Astrocyte (in vitro differentiated cells and primary cell): ENCODE measurements around the gene OAS3. TPM values are rescaled to one million over a fixed set of nuclear protein-coding genes. Genes with fewer than 3 reads are reported as not detected.

ENCODE experiments used
- DNase-seq: peaks from one replicate; pipeline ENCODE4 v3.0.0-alpha.2; 2010; ENCODE audit warnings: low read depth
- FAIRE-seq: peaks from 2 replicates; lab custom pipeline; 2011; peaks lifted over from hg19 to GRCh38; lab: Jason Lieb, UNC
- H2AFZ ChIP-seq: 2 replicates; pipeline ENCODE4 v1.6.0; 2012; ENCODE audit warnings: low read depth, low read length, inconsistent platforms
- H3K27ac ChIP-seq: 2 replicates; pipeline ENCODE4 v1.5.1; 2011; ENCODE audit warnings: low read depth, low read length, inconsistent platforms
- H3K27me3 ChIP-seq: 2 replicates; pipeline ENCODE4 v1.6.0; 2011; ENCODE audit warnings: low read length, inconsistent platforms; ENCODE audit not compliant: insufficient read depth
- H3K36me3 ChIP-seq: 2 replicates; pipeline ENCODE4 v1.5.1; 2011; ENCODE audit warnings: low read length, inconsistent platforms; ENCODE audit not compliant: insufficient read depth
- H3K4me1 ChIP-seq: 2 replicates; pipeline ENCODE4 v1.5.1; 2011; ENCODE audit warnings: low read length, inconsistent platforms; ENCODE audit not compliant: insufficient read depth
- H3K4me2 ChIP-seq: 2 replicates; pipeline ENCODE4 v1.6.0; 2012; ENCODE audit warnings: low read length, inconsistent platforms
- H3K4me3 ChIP-seq: 2 replicates; pipeline ENCODE4 v1.5.1; 2011; ENCODE audit warnings: low read depth, mild to moderate bottlenecking, low read length, inconsistent platforms; ENCODE audit not compliant: insufficient read depth
- H3K79me2 ChIP-seq: 2 replicates; pipeline ENCODE4 v1.6.0; 2012; ENCODE audit warnings: mild to moderate bottlenecking, low read length, inconsistent platforms; ENCODE audit not compliant: insufficient read depth
- H3K9ac ChIP-seq: 2 replicates; pipeline ENCODE4 v1.6.0; 2012; ENCODE audit warnings: mild to moderate bottlenecking, low read length, inconsistent platforms
- H3K9me3 ChIP-seq: 2 replicates; pipeline ENCODE4 v1.5.1; 2012; ENCODE audit warnings: low read depth, mild to moderate bottlenecking, low read length, inconsistent platforms; ENCODE audit not compliant: insufficient read depth
- H4K20me1 ChIP-seq: 2 replicates; pipeline ENCODE4 v1.6.0; 2012; ENCODE audit warnings: low read length, inconsistent platforms; ENCODE audit not compliant: insufficient read depth
- H3K27ac Mint-ChIP-seq: one replicate; pipeline ENCODE4 v1.8.0; 2021; ENCODE audit warnings: mild to moderate bottlenecking, mixed read lengths; ENCODE audit not compliant: unreplicated experiment
- H3K27me3 Mint-ChIP-seq: one replicate; pipeline ENCODE4 v1.8.0; 2021; ENCODE audit warnings: low read depth, mixed read lengths; ENCODE audit not compliant: unreplicated experiment
- H3K36me3 Mint-ChIP-seq: one replicate; pipeline ENCODE4 v1.8.0; 2021; ENCODE audit warnings: low read depth, mixed read lengths; ENCODE audit not compliant: unreplicated experiment
- H3K4me1 Mint-ChIP-seq: one replicate; pipeline ENCODE4 v1.8.0; 2021; ENCODE audit warnings: low read depth, mixed read lengths; ENCODE audit not compliant: unreplicated experiment
- H3K4me3 Mint-ChIP-seq: one replicate; pipeline ENCODE4 v1.8.0; 2021; ENCODE audit warnings: mild to moderate bottlenecking, moderate library complexity, mixed read lengths; ENCODE audit not compliant: unreplicated experiment
- H3K9me3 Mint-ChIP-seq: one replicate; pipeline ENCODE4 v1.8.0; 2021; ENCODE audit warnings: mild to moderate bottlenecking, mixed read lengths; ENCODE audit not compliant: unreplicated experiment
- CTCF ChIP-seq: IDR thresholded peaks from 2 replicates; pipeline ENCODE4 v1.5.1; 2011; ENCODE audit warnings: low read depth, mild to moderate bottlenecking, inconsistent platforms, low read length, moderate library complexity; ENCODE audit not compliant: insufficient read depth
- EZH2 ChIP-seq: IDR thresholded peaks from 2 replicates; pipeline ENCODE4 v1.6.1; 2012; ENCODE audit warnings: mild to moderate bottlenecking, low read length, inconsistent platforms; ENCODE audit not compliant: insufficient read depth
- total RNA-seq: library from RNA; stranded (reverse); gene quantifications from 2 replicates; pipeline ENCODE4 v1.2.1, GENCODE V29; 2021

OAS3 gene
- total RNA-seq, 1 donor from 2014 or later = 33.8 TPM

- no peak overlapping the region for H3K9ac ChIP-seq
Measured at GRCh38 chr12:112961074-112961473, 22.8 kb downstream of the OAS3 start.

GRCh38 chr12:112961536-112961935 lies 23.3 kb downstream of the OAS3 start:
- Histone ChIP-seq H4K20me1 (no peaks in the 10 kb centered on the region), H3K36me3 (no peaks in the 10 kb centered on the region), H3K4me3 (no peak overlapping the region), H3K4me1 (no peaks in the 10 kb centered on the region), H3K9me3 (no peaks in the 10 kb centered on the region), H3K79me2 (no peaks in the 10 kb centered on the region), H3K9ac (no peak overlapping the region), H2AFZ (no peak overlapping the region), H3K4me2 (no peak overlapping the region), H3K27ac (no peak overlapping the region), H3K27me3 (no peaks in the 10 kb centered on the region)
- peaks cover 31% of the 10 kb centered on the region for H3K27me3 Mint-ChIP-seq
- no peak overlapping the region for H3K27ac Mint-ChIP-seq
- TF ChIP-seq EZH2 = no peak
- no peak for TF ChIP-seq CTCF
- peaks cover 19% of the 10 kb centered on the region for H3K9me3 Mint-ChIP-seq
- H3K4me1 Mint-ChIP-seq = no peaks in the 10 kb centered on the region
- DNase-seq (no peak), FAIRE-seq (no peak)
- no peak overlapping the region for H3K4me3 Mint-ChIP-seq
- peaks cover 43% of the 10 kb centered on the region for H3K36me3 Mint-ChIP-seq

More at GRCh38 chr12:112961074-112961473, 22.8 kb downstream of the OAS3 start:
- Mint-ChIP-seq H3K4me3 (no peak overlapping the region), H3K27ac (no peak overlapping the region), H3K9me3 (peaks cover 22% of the 10 kb centered on the region), H3K27me3 (peaks cover 31% of the 10 kb centered on the region), H3K4me1 (no peaks in the 10 kb centered on the region), H3K36me3 (peaks cover 43% of the 10 kb centered on the region)
- FAIRE-seq (no peak), DNase-seq (no peak)
- Histone ChIP-seq H3K9me3 (no peaks in the 10 kb centered on the region), H3K4me2 (no peak overlapping the region), H3K27me3 (no peaks in the 10 kb centered on the region), H3K36me3 (no peaks in the 10 kb centered on the region), H4K20me1 (no peaks in the 10 kb centered on the region), H3K79me2 (no peaks in the 10 kb centered on the region), H2AFZ (no peak overlapping the region), H3K4me3 (no peak overlapping the region), H3K27ac (no peak overlapping the region), H3K4me1 (no peaks in the 10 kb centered on the region)
- no peak for TF ChIP-seq EZH2
- TF ChIP-seq CTCF = no peak

- Mint-ChIP-seq H3K36me3 (peaks cover 42% of the 10 kb centered on the region), H3K9me3 (peaks cover 15% of the 10 kb centered on the region), H3K27me3 (peaks cover 30% of the 10 kb centered on the region), H3K4me3 (no peak overlapping the region), H3K4me1 (no peaks in the 10 kb centered on the region), H3K27ac (no peak overlapping the region)
- no peak for DNase-seq
- Histone ChIP-seq H4K20me1 (no peaks in the 10 kb centered on the region), H3K9me3 (no peaks in the 10 kb centered on the region), H3K4me3 (no peak overlapping the region), H3K4me2 (no peak overlapping the region), H3K27me3 (no peaks in the 10 kb centered on the region), H3K4me1 (no peaks in the 10 kb centered on the region), H3K36me3 (no peaks in the 10 kb centered on the region), H3K79me2 (no peaks in the 10 kb centered on the region), H3K27ac (no peak overlapping the region), H3K9ac (no peak overlapping the region), H2AFZ (no peak overlapping the region)
- TF ChIP-seq CTCF (no peak), EZH2 (no peak)
- FAIRE-seq = no peak
Measured at GRCh38 chr12:112962561-112962960, 24.3 kb downstream of the OAS3 start.
